Glutamatergic neuron (in vitro differentiated cells): ENCODE results near the gene MICU1. TPM values are rescaled to one million over a fixed set of nuclear protein-coding genes. Genes with fewer than 3 reads are reported as not detected.
"Not testable (repeated sequence)": the region's sequence is repeated elsewhere in the genome, so short reads cannot be mapped to it uniquely, and the experiment has no call there.

Source experiments
- DNase-seq: peaks from one replicate; pipeline ENCODE4 v3.0.0; 2022
- H3K27ac Mint-ChIP-seq: one replicate; pipeline ENCODE4 v1.8.0; 2020; ENCODE audit warnings: mild to moderate bottlenecking, mixed read lengths, inconsistent platforms; ENCODE audit not compliant: unreplicated experiment
- H3K27me3 Mint-ChIP-seq: one replicate; pipeline ENCODE4 v1.8.0; 2020; ENCODE audit warnings: mild to moderate bottlenecking, moderate library complexity, mixed read lengths, inconsistent platforms; ENCODE audit not compliant: unreplicated experiment
- H3K36me3 Mint-ChIP-seq: one replicate; pipeline ENCODE4 v1.8.0; 2020; ENCODE audit warnings: mild to moderate bottlenecking, mixed read lengths, inconsistent platforms; ENCODE audit not compliant: unreplicated experiment
- H3K4me1 Mint-ChIP-seq: one replicate; pipeline ENCODE4 v1.8.0; 2020; ENCODE audit warnings: mild to moderate bottlenecking, low read depth, mixed read lengths, inconsistent platforms; ENCODE audit not compliant: unreplicated experiment
- H3K4me3 Mint-ChIP-seq: one replicate; pipeline ENCODE4 v1.8.0; 2020; ENCODE audit warnings: mild to moderate bottlenecking, mixed read lengths, inconsistent platforms; ENCODE audit not compliant: unreplicated experiment
- H3K9me3 Mint-ChIP-seq: one replicate; pipeline ENCODE4 v1.8.0; 2020; ENCODE audit warnings: mild to moderate bottlenecking, moderate library complexity, mixed read lengths, inconsistent platforms; ENCODE audit not compliant: unreplicated experiment
- total RNA-seq: library from RNA; stranded (reverse); fragmentation: NEBNext Ultra II Directional; extraction: Animal tissue kit (Norgen Biotek cat#: 25700); gene quantifications from one replicate; pipeline ENCODE4 v1.2.1, GENCODE V29; 2021; ENCODE audit not compliant: unreplicated experiment
- TF ChIP-seq, protein P1 (sequence below): fragments of 200-600 bp; sonication (generic); IDR thresholded peaks from one replicate; pipeline ENCODE4 v1.5.0; 2021; ENCODE audit not compliant: partially characterized antibody, unreplicated experiment

MICU1 gene
- total RNA-seq, 1 donor from 2014 or later = 33.5 TPM

DNA sequence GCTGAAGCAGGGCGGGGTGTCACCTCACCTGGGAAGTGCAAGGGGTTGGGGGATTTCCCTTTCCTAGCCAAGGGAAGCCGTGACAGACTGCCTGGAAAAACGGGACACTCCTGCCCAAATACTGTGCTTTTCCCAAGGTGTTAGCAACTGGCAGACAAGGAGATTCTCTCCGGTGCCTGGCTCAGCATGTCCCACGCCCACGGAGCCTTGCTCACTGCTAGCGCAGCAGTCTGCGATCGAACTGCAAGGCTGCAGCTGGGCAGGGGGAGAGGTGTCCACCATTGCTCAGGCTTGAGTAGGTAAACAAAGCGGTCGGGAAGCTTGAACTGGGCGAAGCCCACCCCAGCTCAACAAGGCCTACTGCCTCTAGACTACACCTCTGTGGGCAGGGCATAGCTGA, 190.3 kb downstream of the MICU1 start:
- TF ChIP-seq, protein P1, sequence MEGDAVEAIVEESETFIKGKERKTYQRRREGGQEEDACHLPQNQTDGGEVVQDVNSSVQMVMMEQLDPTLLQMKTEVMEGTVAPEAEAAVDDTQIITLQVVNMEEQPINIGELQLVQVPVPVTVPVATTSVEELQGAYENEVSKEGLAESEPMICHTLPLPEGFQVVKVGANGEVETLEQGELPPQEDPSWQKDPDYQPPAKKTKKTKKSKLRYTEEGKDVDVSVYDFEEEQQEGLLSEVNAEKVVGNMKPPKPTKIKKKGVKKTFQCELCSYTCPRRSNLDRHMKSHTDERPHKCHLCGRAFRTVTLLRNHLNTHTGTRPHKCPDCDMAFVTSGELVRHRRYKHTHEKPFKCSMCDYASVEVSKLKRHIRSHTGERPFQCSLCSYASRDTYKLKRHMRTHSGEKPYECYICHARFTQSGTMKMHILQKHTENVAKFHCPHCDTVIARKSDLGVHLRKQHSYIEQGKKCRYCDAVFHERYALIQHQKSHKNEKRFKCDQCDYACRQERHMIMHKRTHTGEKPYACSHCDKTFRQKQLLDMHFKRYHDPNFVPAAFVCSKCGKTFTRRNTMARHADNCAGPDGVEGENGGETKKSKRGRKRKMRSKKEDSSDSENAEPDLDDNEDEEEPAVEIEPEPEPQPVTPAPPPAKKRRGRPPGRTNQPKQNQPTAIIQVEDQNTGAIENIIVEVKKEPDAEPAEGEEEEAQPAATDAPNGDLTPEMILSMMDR = no peak
- Mint-ChIP-seq H3K36me3 (peaks cover 16% of the 10 kb centered on the region), H3K27ac (no peak overlapping the region), H3K9me3 (peaks cover 4% of the 10 kb centered on the region), H3K27me3 (peaks cover 4% of the 10 kb centered on the region), H3K4me3 (no peak overlapping the region), H3K4me1 (no peaks in the 10 kb centered on the region)
- no peak for DNase-seq

DNA sequence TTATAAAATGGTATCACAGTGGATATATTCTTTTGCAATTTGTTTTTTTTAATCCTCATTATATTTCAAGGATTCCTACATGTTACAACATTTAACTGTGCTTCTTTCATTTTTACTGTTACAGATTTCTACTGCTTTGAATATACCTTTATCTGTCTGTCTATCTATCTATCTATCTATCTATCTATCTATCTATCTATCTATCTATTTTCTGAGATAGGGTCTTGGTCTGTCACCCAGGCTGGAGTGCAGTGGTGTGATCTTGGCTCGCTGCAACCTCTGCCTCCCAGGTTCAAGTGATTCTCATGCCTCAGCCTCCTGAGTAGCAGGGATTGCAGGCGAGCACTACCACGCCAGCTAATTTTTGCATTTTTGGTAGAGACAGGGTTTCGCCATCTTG, 194.9 kb downstream of the MICU1 start:
- H3K27ac Mint-ChIP-seq = not testable (repeated sequence)

DNA sequence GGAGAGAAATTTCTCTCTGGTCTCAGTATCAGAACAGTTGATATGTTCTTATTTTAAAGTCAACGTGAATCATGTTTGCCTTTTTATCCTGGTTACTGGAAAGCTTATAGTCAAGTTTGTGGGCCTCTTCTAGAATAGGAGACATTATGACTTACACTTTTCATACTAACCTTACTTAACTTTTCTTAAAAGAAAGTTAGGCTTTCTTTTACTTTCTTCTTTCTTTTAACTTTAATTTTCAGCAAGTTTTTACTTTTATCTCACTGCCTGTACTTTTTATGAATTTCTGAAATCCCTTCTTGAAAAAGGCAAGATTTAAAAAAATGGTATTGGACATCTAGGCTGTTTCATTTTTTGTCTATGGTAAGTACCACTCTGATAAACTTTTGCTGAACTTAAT, 195.9 kb downstream of the MICU1 start:
- Mint-ChIP-seq H3K4me1 (peaks cover 16% of the 10 kb centered on the region), H3K27me3 (no peaks in the 10 kb centered on the region), H3K36me3 (no peaks in the 10 kb centered on the region), H3K4me3 (no peak overlapping the region), H3K27ac (no peak overlapping the region), H3K9me3 (no peaks in the 10 kb centered on the region)
- TF ChIP-seq, protein P1 = no peak
- DNase-seq = no peak

More for the DNA sequence above, 194.9 kb downstream of the MICU1 start:
- not testable (repeated sequence) for H3K27me3 Mint-ChIP-seq, H3K36me3 Mint-ChIP-seq, DNase-seq, H3K4me3 Mint-ChIP-seq, H3K9me3 Mint-ChIP-seq, H3K4me1 Mint-ChIP-seq

DNA sequence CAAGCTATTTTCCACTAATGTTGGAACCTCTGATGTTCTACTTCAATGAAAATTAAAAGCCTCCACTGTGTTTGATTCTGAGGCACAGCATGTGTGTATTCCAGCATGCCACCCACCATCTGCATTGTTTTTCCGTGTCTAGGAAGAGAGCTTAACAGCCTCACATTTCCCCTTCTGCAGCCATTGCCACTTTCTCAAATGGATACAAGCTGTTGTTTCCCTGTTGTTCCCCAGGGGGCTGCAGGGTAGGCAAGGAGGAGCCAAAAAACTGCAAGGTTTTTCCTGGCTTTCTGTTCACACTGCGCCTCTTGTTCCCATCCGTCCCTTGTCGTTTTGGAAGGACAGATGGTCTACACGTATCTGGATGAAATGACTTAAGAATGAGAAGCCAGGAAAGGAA, 198.9 kb downstream of the MICU1 start:
- H3K9me3 Mint-ChIP-seq = no peaks in the 10 kb centered on the region
- peak overlapping the region; percentile 43 for H3K4me3 Mint-ChIP-seq
- H3K27ac Mint-ChIP-seq = peak overlapping the region; percentile 91
- peaks cover 4% of the 10 kb centered on the region for H3K36me3 Mint-ChIP-seq
- H3K27me3 Mint-ChIP-seq = no peaks in the 10 kb centered on the region
- peak; percentile 63 for DNase-seq
- peaks cover 16% of the 10 kb centered on the region for H3K4me1 Mint-ChIP-seq
- TF ChIP-seq, protein P1 = no peak

DNA sequence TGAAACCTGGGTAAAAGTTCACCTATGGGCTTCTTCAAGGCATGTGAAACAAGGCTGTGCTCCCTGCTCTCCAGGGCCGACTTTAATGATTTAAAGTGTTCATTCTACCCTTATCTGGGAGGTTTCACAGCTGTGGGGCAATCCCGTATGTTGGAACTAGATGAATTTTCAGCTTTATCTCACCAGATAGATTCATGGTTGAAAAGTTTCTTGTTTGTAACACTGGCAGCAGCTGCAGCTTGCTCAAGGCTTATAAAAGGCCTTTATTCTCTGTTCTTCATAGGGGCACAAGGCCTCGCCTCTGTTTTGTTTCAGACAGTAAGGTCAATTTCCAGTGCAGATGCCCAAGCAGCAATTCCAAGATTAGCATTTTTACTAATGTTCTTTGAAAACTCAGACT, 200.7 kb downstream of the MICU1 start:
- Mint-ChIP-seq H3K4me3 (no peak overlapping the region), H3K9me3 (no peaks in the 10 kb centered on the region), H3K36me3 (peaks cover 12% of the 10 kb centered on the region), H3K4me1 (peaks cover 16% of the 10 kb centered on the region), H3K27ac (peak overlapping the region; percentile 22), H3K27me3 (no peaks in the 10 kb centered on the region)
- TF ChIP-seq, protein P1 = no peak
- no peak for DNase-seq

DNA sequence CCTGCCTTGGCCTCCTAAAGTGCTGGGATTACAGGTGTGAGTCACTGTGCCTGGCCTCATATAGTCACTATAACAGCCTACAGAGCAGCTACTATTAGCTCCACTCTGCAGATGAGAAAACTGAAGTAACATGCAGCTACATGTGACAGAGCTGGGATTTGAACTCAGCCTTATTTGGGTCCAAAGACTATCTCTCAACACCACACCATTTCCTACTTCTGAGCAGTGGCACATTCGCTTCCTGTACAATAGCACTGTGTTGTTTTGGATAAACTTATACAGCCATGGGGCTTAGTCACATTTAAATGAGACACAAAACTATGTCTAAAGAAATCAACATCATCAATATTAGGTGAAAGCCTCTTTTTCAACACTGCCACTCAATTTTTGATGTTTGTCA, 201.3 kb downstream of the MICU1 start:
- no peaks in the 10 kb centered on the region for H3K27me3 Mint-ChIP-seq
- TF ChIP-seq, protein P1 = no peak
- H3K4me1 Mint-ChIP-seq = peaks cover 16% of the 10 kb centered on the region
- H3K27ac Mint-ChIP-seq = no peak overlapping the region
- H3K4me3 Mint-ChIP-seq = no peak overlapping the region
- no peak for DNase-seq
- H3K36me3 Mint-ChIP-seq = peaks cover 12% of the 10 kb centered on the region
- H3K9me3 Mint-ChIP-seq = no peaks in the 10 kb centered on the region
